ENCODE data around the gene ITGB3BP.

DNA sequence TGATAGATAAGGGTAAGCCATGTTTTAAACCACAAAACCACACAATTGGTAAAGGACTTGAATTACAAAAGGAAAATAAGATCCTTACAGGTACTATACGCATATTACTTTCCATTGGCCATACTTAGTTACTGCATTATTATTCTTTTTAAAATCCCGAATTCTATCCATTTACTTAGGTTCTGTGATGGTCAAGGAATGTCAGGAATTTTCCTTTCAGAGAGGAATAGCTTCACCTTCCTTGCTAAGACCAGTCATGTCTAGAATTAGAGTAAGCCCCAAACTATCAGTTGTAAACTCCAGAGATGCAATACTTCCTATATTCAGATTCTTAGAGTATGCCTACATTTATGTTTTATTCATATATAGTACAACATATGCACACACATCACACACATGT lies 14.0 kb upstream of the ITGB3BP start:
- TF ChIP-seq, protein P1, sequence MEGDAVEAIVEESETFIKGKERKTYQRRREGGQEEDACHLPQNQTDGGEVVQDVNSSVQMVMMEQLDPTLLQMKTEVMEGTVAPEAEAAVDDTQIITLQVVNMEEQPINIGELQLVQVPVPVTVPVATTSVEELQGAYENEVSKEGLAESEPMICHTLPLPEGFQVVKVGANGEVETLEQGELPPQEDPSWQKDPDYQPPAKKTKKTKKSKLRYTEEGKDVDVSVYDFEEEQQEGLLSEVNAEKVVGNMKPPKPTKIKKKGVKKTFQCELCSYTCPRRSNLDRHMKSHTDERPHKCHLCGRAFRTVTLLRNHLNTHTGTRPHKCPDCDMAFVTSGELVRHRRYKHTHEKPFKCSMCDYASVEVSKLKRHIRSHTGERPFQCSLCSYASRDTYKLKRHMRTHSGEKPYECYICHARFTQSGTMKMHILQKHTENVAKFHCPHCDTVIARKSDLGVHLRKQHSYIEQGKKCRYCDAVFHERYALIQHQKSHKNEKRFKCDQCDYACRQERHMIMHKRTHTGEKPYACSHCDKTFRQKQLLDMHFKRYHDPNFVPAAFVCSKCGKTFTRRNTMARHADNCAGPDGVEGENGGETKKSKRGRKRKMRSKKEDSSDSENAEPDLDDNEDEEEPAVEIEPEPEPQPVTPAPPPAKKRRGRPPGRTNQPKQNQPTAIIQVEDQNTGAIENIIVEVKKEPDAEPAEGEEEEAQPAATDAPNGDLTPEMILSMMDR (IDR thresholded peaks at IDR 0.05; ENCODE audit: insufficient read depth, low read length, poor library complexity, severe bottlenecking) = no peak
- TF ChIP-seq EZH2phosphoT487 (conservative IDR thresholded peaks at IDR 0.05; ENCODE audit: low read length) = no peak
